Fibroblast of mammary gland (primary cell): ENCODE data around the gene CDK11A.
A peak's percentile ranks its signal among the peaks of the same experiment; 100 is the strongest.

ENCODE experiments used
- DNase-seq: peaks from one replicate; pipeline ENCODE4 v3.0.0-alpha.2; 2010; ENCODE audit warnings: low read depth
- H3K4me3 ChIP-seq: 2 replicates; pipeline ENCODE4 v1.5.1; 2011; ENCODE audit warnings: low read depth, mild to moderate bottlenecking, low read length, moderate library complexity; ENCODE audit not compliant: control insufficient read depth
- TF ChIP-seq, protein P1 (sequence below): conservative IDR thresholded peaks from 2 replicates; pipeline ENCODE4 v1.5.1; 2011; ENCODE audit warnings: low read depth, low read length, inconsistent platforms; ENCODE audit not compliant: control insufficient read depth, insufficient read depth

Gene CDK11A

DNA sequence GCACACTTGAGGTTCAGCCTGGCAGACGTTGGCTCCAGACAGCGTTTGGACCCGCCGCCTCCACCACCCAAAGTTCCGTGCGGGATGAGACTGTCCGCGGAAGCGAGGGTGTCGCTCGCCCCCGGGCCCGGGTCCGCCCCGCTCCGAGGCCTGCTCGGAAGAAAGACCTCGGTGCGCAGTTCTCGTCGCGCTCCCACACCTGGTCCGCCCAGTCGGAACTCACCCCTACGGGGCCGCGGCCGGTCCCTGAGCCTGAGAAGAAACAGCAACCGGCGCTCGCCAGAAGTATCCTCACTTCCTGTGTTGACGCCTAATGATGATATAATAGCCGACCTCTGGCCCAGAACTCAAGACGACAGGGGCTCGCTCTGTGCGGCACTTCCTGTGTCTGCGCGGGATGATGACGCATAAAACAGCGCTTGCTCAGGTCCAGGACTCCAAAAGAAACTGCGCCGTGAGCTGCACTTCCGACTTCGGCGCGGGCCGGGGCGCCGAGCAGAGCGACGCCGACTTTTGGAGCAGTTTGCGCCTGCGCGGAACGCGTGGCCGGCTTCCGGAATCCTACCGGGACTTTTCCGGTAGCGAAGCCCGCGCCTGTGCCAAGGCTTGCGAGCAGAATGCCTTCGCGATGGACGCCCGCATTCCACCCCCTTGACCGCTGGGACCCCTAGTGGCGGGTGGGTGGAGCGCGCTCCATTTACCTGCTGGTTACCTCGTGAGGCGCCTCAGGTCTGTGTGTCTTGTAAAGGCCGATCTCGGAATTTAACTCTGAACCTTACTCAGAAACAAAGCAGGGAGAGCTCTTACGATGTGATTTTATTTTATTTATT lies at the start of gene CDK11A:
Gene CDK11A, minus strand, starts transcription at position 323 of the 830 bp plus-strand sequence. CDS start 1,539 bp downstream, outside the sequence.
- DNase-seq = peak; percentile 100
- peak within 1 kb of the TSS; percentile 66 for H3K4me3 ChIP-seq

DNA sequence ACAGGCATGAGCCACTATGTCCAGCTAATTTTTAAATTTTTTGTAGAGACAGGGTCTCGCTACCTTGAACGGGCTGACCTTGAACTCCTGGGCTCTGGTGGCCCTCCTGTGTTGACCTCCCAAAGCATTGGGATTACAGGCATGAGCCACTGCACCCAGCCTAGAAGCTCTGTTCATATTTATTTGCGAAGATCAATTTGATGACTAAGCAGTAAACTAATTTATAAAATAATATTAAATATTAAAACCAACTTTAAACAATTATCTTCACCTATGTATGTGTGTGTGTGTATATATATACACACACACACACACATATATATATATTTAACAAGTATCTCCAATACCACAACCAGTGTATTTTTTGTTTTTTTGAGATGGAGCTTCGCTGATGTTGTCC lies 49.7 kb upstream of the CDK11A start:
- TF ChIP-seq, protein P1, sequence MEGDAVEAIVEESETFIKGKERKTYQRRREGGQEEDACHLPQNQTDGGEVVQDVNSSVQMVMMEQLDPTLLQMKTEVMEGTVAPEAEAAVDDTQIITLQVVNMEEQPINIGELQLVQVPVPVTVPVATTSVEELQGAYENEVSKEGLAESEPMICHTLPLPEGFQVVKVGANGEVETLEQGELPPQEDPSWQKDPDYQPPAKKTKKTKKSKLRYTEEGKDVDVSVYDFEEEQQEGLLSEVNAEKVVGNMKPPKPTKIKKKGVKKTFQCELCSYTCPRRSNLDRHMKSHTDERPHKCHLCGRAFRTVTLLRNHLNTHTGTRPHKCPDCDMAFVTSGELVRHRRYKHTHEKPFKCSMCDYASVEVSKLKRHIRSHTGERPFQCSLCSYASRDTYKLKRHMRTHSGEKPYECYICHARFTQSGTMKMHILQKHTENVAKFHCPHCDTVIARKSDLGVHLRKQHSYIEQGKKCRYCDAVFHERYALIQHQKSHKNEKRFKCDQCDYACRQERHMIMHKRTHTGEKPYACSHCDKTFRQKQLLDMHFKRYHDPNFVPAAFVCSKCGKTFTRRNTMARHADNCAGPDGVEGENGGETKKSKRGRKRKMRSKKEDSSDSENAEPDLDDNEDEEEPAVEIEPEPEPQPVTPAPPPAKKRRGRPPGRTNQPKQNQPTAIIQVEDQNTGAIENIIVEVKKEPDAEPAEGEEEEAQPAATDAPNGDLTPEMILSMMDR = no peak

GRCh38 chr1:1771096-1771495 lies 46.9 kb upstream of the CDK11A start:
- TF ChIP-seq, protein P1 = no peak
- H3K4me3 ChIP-seq = no peak overlapping the region
- DNase-seq = no peak

More for the DNA sequence above, 49.7 kb upstream of the CDK11A start:
- H3K4me3 ChIP-seq = no peak overlapping the region
- no peak for DNase-seq

DNA sequence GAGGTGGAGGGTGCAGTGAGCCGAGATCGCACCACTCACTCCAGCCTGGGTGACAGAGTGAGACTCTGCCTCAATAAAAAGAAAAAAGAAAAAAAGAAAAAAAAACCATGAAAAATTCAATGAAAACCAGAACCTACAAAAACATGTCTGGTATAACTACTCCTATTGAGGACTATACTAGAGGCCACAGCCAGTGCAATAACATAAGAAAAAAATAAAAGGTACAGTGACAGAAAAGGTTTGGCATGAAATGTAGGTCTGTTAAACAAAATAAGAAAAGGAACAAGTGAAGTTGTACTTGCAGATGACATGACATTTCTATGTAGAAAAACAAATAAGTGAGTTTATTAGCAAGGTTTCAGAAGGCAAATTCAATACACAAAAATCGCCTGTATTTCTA lies 45.9 kb upstream of the CDK11A start:
- DNase-seq = no peak
- TF ChIP-seq, protein P1 = no peak
- H3K4me3 ChIP-seq = no peak overlapping the region

GRCh38 chr1:1768249-1768992 lies 44.3 kb upstream of the CDK11A start:
- DNase-seq = no peak
- no peak overlapping the region for H3K4me3 ChIP-seq
- TF ChIP-seq, protein P1 = no peak

DNA sequence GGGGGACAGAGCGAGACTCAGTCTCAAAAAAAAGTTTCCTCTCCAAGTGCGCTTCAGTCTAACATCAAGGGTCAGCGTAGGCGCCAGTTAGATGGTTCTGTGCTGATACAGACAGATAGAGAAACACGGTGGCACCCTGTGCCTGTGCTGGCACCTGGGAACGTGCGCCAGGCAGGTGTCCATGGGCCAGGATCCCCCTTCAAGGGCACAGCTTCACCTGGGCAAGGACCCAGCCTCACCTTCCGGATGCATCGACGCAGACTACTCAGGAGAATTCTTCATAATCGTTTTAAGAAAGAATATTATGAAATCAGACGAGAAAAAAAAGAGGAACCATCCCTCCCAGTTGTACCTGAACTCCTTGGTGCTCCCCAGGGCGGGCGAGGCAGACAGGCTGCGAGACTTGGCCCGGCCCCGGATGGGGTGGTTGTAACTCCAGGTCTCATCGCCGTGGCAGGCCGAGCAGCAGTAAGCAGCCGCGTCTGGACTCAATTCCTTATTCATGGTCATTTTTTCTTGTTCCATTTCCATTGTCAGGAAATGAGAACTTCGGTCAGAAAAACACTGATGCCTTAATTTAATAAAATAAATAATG lies 40.8 kb upstream of the CDK11A start:
- H3K4me3 ChIP-seq = no peak overlapping the region
- DNase-seq = no peak
- TF ChIP-seq, protein P1 = no peak
